ENCODE measurements around the gene ANKRD11. TPM values are rescaled to one million over a fixed set of nuclear protein-coding genes. Genes with fewer than 3 reads are reported as not detected.

The ANKRD11 gene
- total RNA-seq, 2 experiments from 2014 or later, result 126 to 133 TPM

GRCh38 chr16:89352091-89352681 lies 138.2 kb downstream of the ANKRD11 start:
- H3K4me3 Mint-ChIP-seq, result no peak overlapping the region
- no peaks in the 10 kb centered on the region for H3K27me3 Mint-ChIP-seq
- H3K4me1 Mint-ChIP-seq (ENCODE audit: low read depth), result peaks cover 85% of the 10 kb centered on the region
- H3K9me3 Mint-ChIP-seq, result no peaks in the 10 kb centered on the region
- H3K27ac Mint-ChIP-seq, result peak overlapping the region; percentile 29
- ChIA-PET CTCF (no interaction called here), POLR2A (no interaction called here)
- no peak for DNase-seq
- H3K36me3 Mint-ChIP-seq, result peaks cover 22% of the 10 kb centered on the region
- intact Hi-C loops (cut with micrococcal nuclease), result no loop called here

GRCh38 chr16:89351645-89352044 lies 138.7 kb downstream of the ANKRD11 start:
- no peak overlapping the region for H3K27ac Mint-ChIP-seq
- H3K36me3 Mint-ChIP-seq, result peaks cover 17% of the 10 kb centered on the region
- ChIA-PET CTCF (no interaction called here), POLR2A (no interaction called here)
- no peaks in the 10 kb centered on the region for H3K9me3 Mint-ChIP-seq
- intact Hi-C loops (cut with micrococcal nuclease), result loop anchor here (2.0 kb wide), 1 partner anchor 19 kb away; no protein-coding TSS in a partner anchor
- H3K27me3 Mint-ChIP-seq, result no peaks in the 10 kb centered on the region
- H3K4me3 Mint-ChIP-seq, result no peak overlapping the region
- DNase-seq, result no peak
- peaks cover 86% of the 10 kb centered on the region for H3K4me1 Mint-ChIP-seq (ENCODE audit: low read depth)

- H3K27me3 Mint-ChIP-seq, result no peaks in the 10 kb centered on the region
- peak overlapping the region; percentile 2 for H3K4me3 Mint-ChIP-seq
- intact Hi-C loops (cut with micrococcal nuclease), result loop anchor here (1.0 to 2.0 kb wide), 3 partner anchors 10 to 27 kb away; no protein-coding TSS in a partner anchor
- H3K27ac Mint-ChIP-seq, result peak overlapping the region; percentile 79
- peaks cover 87% of the 10 kb centered on the region for H3K4me1 Mint-ChIP-seq (ENCODE audit: low read depth)
- ChIA-PET CTCF (interaction anchor here (0.7 to 1.8 kb wide), 2 partner anchors 11 to 158 kb away, joined by 5 to 9 read pairs; no protein-coding TSS in a partner anchor), POLR2A (interaction anchor here (1.0 to 2.2 kb wide), 5 partner anchors 8 to 27 kb away, joined by 3 to 20 read pairs (median 8); no protein-coding TSS in a partner anchor)
- peak; percentile 73 for DNase-seq
- H3K36me3 Mint-ChIP-seq, result peaks cover 19% of the 10 kb centered on the region
- H3K9me3 Mint-ChIP-seq, result no peaks in the 10 kb centered on the region
These were observed 139.5 kb downstream of the ANKRD11 start for GRCh38 chr16:89350701-89351380.

- DNase-seq, result no peak
- Mint-ChIP-seq H3K27ac (peak overlapping the region; percentile 79), H3K27me3 (no peaks in the 10 kb centered on the region), H3K36me3 (peaks cover 15% of the 10 kb centered on the region), H3K4me3 (peak overlapping the region; percentile 28), H3K4me1 (ENCODE audit: low read depth) (peaks cover 86% of the 10 kb centered on the region), H3K9me3 (no peaks in the 10 kb centered on the region)
- ChIA-PET CTCF (interaction anchor here (0.7 to 1.8 kb wide), 5 partner anchors 12 to 159 kb away, joined by 3 to 9 read pairs (median 3); no protein-coding TSS in a partner anchor), POLR2A (interaction anchor here (0.5 to 2.2 kb wide), 8 partner anchors 8 to 139 kb away, joined by 3 to 20 read pairs (median 4); no protein-coding TSS in a partner anchor)
- intact Hi-C loops (cut with micrococcal nuclease), result loop anchor here (1.0 to 2.0 kb wide), 3 partner anchors 11 to 26 kb away; no protein-coding TSS in a partner anchor
These were observed 140.3 kb downstream of the ANKRD11 start for GRCh38 chr16:89349947-89350633.

GRCh38 chr16:89347807-89348206 lies 142.6 kb downstream of the ANKRD11 start:
- intact Hi-C loops (cut with micrococcal nuclease), result no loop called here
- Mint-ChIP-seq H3K27ac (peak overlapping the region; percentile 16), H3K4me1 (ENCODE audit: low read depth) (peaks cover 90% of the 10 kb centered on the region), H3K9me3 (no peaks in the 10 kb centered on the region), H3K27me3 (no peaks in the 10 kb centered on the region), H3K36me3 (peaks cover 23% of the 10 kb centered on the region), H3K4me3 (no peak overlapping the region)
- ChIA-PET POLR2A (no interaction called here), CTCF (interaction anchor here (1.0 kb wide), 1 partner anchor 10 kb away, joined by 3 read pairs; no protein-coding TSS in a partner anchor)
- DNase-seq, result no peak

GRCh38 chr16:89346869-89347268 lies 143.5 kb downstream of the ANKRD11 start:
- no peaks in the 10 kb centered on the region for H3K27me3 Mint-ChIP-seq
- ChIA-PET CTCF (no interaction called here), POLR2A (no interaction called here)
- H3K4me3 Mint-ChIP-seq, result no peak overlapping the region
- peaks cover 19% of the 10 kb centered on the region for H3K36me3 Mint-ChIP-seq
- H3K27ac Mint-ChIP-seq, result peak overlapping the region; percentile 19
- DNase-seq, result no peak
- peaks cover 87% of the 10 kb centered on the region for H3K4me1 Mint-ChIP-seq (ENCODE audit: low read depth)
- intact Hi-C loops (cut with micrococcal nuclease), result no loop called here
- H3K9me3 Mint-ChIP-seq, result no peaks in the 10 kb centered on the region

GRCh38 chr16:89345642-89346150 lies 144.7 kb downstream of the ANKRD11 start:
- Mint-ChIP-seq H3K27me3 (no peaks in the 10 kb centered on the region), H3K4me3 (no peak overlapping the region), H3K36me3 (peaks cover 16% of the 10 kb centered on the region), H3K4me1 (ENCODE audit: low read depth) (peaks cover 84% of the 10 kb centered on the region), H3K9me3 (no peaks in the 10 kb centered on the region), H3K27ac (peak overlapping the region; percentile 30)
- ChIA-PET CTCF (no interaction called here), POLR2A (no interaction called here)
- intact Hi-C loops (cut with micrococcal nuclease), result no loop called here
- no peak for DNase-seq

GRCh38 chr16:89344846-89345611 lies 145.3 kb downstream of the ANKRD11 start:
- peak overlapping the region; percentile 30 for H3K27ac Mint-ChIP-seq
- no peak for DNase-seq
- H3K4me1 Mint-ChIP-seq (ENCODE audit: low read depth), result peaks cover 84% of the 10 kb centered on the region
- intact Hi-C loops (cut with micrococcal nuclease), result no loop called here
- H3K36me3 Mint-ChIP-seq, result peaks cover 11% of the 10 kb centered on the region
- CTCF ChIA-PET, result no interaction called here
- no peaks in the 10 kb centered on the region for H3K27me3 Mint-ChIP-seq
- no peak overlapping the region for H3K4me3 Mint-ChIP-seq
- no peaks in the 10 kb centered on the region for H3K9me3 Mint-ChIP-seq
- POLR2A ChIA-PET, result no interaction called here

- ChIA-PET POLR2A (no interaction called here), CTCF (no interaction called here)
- intact Hi-C loops (cut with micrococcal nuclease), result no loop called here
- H3K4me3 Mint-ChIP-seq, result no peak overlapping the region
- H3K4me1 Mint-ChIP-seq (ENCODE audit: low read depth), result peaks cover 82% of the 10 kb centered on the region
- H3K27ac Mint-ChIP-seq, result peak overlapping the region; percentile 33
- H3K27me3 Mint-ChIP-seq, result no peaks in the 10 kb centered on the region
- no peak for DNase-seq
- H3K9me3 Mint-ChIP-seq, result no peaks in the 10 kb centered on the region
- peaks cover 11% of the 10 kb centered on the region for H3K36me3 Mint-ChIP-seq
These were observed 145.9 kb downstream of the ANKRD11 start for GRCh38 chr16:89344458-89344834.

- peaks cover 11% of the 10 kb centered on the region for H3K36me3 Mint-ChIP-seq
- ChIA-PET POLR2A (no interaction called here), CTCF (interaction anchor here (1.4 kb wide), 1 partner anchor 165 kb away, joined by 3 read pairs; the partner anchor contains the start of gene SPG7)
- no peaks in the 10 kb centered on the region for H3K27me3 Mint-ChIP-seq
- peak overlapping the region; percentile 33 for H3K27ac Mint-ChIP-seq
- peaks cover 83% of the 10 kb centered on the region for H3K4me1 Mint-ChIP-seq (ENCODE audit: low read depth)
- no peak overlapping the region for H3K4me3 Mint-ChIP-seq
- H3K9me3 Mint-ChIP-seq, result no peaks in the 10 kb centered on the region
- intact Hi-C loops (cut with micrococcal nuclease), result no loop called here
- DNase-seq, result no peak
These were observed 146.6 kb downstream of the ANKRD11 start for GRCh38 chr16:89343501-89344457.
